CD4-positive, alpha-beta T cell treated with Interleukin-17A for 1 hour (primary cell): ENCODE measurements around the gene MB.
A peak's percentile ranks its signal among the peaks of the same experiment; 100 is the strongest.

Source experiments
- DNase-seq: peaks from one replicate; pipeline ENCODE4 v3.0.0-alpha.2; 2020

MB gene

GRCh38 chr22:35593071-35593890 is 23.8 kb downstream of the MB start:
- DNase-seq, result no peak

- DNase-seq, result no peak
Measured at GRCh38 chr22:35592418-35592967, 24.6 kb downstream of the MB start.

- DNase-seq, result no peak
Measured at GRCh38 chr22:35591714-35592417, 25.3 kb downstream of the MB start.

- DNase-seq, result no peak
Measured at GRCh38 chr22:35590634-35591295, 26.4 kb downstream of the MB start.

- DNase-seq, result no peak
Measured at GRCh38 chr22:35589756-35590093, 27.4 kb downstream of the MB start.

- no peak for DNase-seq
Measured at GRCh38 chr22:35589071-35589755, 27.9 kb downstream of the MB start.

- no peak for DNase-seq
Measured at GRCh38 chr22:35587896-35588295, 29.2 kb downstream of the MB start.

GRCh38 chr22:35587447-35587870 is 29.7 kb downstream of the MB start:
- DNase-seq, result no peak

GRCh38 chr22:35586771-35587170 is 30.4 kb downstream of the MB start:
- no peak for DNase-seq

GRCh38 chr22:35582861-35583670 is 34.1 kb downstream of the MB start:
- DNase-seq, result peak; percentile 65

GRCh38 chr22:35582218-35582860 is 34.8 kb downstream of the MB start:
- no peak for DNase-seq

- no peak for DNase-seq
Measured at GRCh38 chr22:35581023-35581413, 36.1 kb downstream of the MB start.

GRCh38 chr22:35580351-35581022 is 36.6 kb downstream of the MB start:
- no peak for DNase-seq

GRCh38 chr22:35578836-35579575 is 38.1 kb downstream of the MB start:
- DNase-seq, result no peak

- DNase-seq, result no peak
Measured at GRCh38 chr22:35577799-35578659, 39.1 kb downstream of the MB start.

GRCh38 chr22:35576671-35577070 is 40.5 kb downstream of the MB start:
- DNase-seq, result no peak

GRCh38 chr22:35575116-35575748 is 41.9 kb downstream of the MB start:
- DNase-seq, result no peak

- no peak for DNase-seq
Measured at GRCh38 chr22:35572556-35572955, 44.6 kb downstream of the MB start.
